ENCODE measurements around the gene NOTO.

GRCh38 chr2:73255007-73255644 is 52.8 kb downstream of the NOTO start:
- TF ChIP-seq CTCF (conservative IDR thresholded peaks at IDR 0.05 in 1 of 2, IDR thresholded peaks at IDR 0.05 in 1 of 2; ENCODE audit: low read depth in 1 of 2, low read length in 2 of 2) = no peak
- no peak for TF ChIP-seq EZH2 (IDR thresholded peaks at IDR 0.05; ENCODE audit: low read length, missing control alignments)

Data from fibroblast of lung (primary cell).